Measurements from ENCODE around the gene TBL3. TPM values are rescaled to one million over a fixed set of nuclear protein-coding genes. Genes with fewer than 3 reads are reported as not detected.
"Not testable (repeated sequence)": the region's sequence is repeated elsewhere in the genome, so short reads cannot be mapped to it uniquely, and the experiment has no call there.

Gene TBL3
- total RNA-seq, 1 experiment from 2014 or later: 42.4 TPM

GRCh38 chr16:2009791-2010510, 38.1 kb downstream of the TBL3 start, which contains the start of gene ZNF598:
TSS of gene ZNF598 (minus strand) at chr16:2009821.
- Histone ChIP-seq H3K4me3 (ENCODE audit: low read depth in 2 of 2, low read length in 2 of 2) (peak within 1 kb of the TSS; percentile 85 to 94), H3K27ac (ENCODE audit: low read length) (peak within 1 kb of the TSS; percentile 100), H3K36me3 (ENCODE audit: control insufficient read depth, insufficient read depth, low read length) (no peaks in the 10 kb centered on the region; the same call in 1 of the 2 replicates), H3K9me3 (ENCODE audit: control insufficient read depth, insufficient read depth, low read depth, low read length) (no peaks in the 10 kb centered on the region), H3K4me1 (ENCODE audit: control insufficient read depth, insufficient read depth, low read length) (peaks cover 36% of the 10 kb centered on the region), H3K27me3 (ENCODE audit: control insufficient read depth, insufficient read depth, low read length) (no peaks in the 10 kb centered on the region)
- ATAC-seq (peak; percentile 94), DNase-seq (ENCODE audit: low read depth, low spot score) (no peak)
- ChIA-PET POLR2A (no interaction called here), CTCF (no interaction called here)
- TF ChIP-seq TCF7L2 (IDR thresholded peaks at IDR 0.05; ENCODE audit: low read depth, low read length) (peak; percentile 37; the same call in 1 of the 2 replicates), SIN3A (IDR thresholded peaks at IDR 0.05; ENCODE audit: borderline replicate concordance, insufficient read depth, low read depth, low read length) (peak; percentile 52; the same call in 1 of the 2 replicates), CTCF (IDR thresholded peaks at IDR 0.05) (no peak), POLR2AphosphoS5 (IDR thresholded peaks at IDR 0.05; ENCODE audit: low read depth, low read length) (peak; percentile 93)
- TF ChIP-seq, protein P1, sequence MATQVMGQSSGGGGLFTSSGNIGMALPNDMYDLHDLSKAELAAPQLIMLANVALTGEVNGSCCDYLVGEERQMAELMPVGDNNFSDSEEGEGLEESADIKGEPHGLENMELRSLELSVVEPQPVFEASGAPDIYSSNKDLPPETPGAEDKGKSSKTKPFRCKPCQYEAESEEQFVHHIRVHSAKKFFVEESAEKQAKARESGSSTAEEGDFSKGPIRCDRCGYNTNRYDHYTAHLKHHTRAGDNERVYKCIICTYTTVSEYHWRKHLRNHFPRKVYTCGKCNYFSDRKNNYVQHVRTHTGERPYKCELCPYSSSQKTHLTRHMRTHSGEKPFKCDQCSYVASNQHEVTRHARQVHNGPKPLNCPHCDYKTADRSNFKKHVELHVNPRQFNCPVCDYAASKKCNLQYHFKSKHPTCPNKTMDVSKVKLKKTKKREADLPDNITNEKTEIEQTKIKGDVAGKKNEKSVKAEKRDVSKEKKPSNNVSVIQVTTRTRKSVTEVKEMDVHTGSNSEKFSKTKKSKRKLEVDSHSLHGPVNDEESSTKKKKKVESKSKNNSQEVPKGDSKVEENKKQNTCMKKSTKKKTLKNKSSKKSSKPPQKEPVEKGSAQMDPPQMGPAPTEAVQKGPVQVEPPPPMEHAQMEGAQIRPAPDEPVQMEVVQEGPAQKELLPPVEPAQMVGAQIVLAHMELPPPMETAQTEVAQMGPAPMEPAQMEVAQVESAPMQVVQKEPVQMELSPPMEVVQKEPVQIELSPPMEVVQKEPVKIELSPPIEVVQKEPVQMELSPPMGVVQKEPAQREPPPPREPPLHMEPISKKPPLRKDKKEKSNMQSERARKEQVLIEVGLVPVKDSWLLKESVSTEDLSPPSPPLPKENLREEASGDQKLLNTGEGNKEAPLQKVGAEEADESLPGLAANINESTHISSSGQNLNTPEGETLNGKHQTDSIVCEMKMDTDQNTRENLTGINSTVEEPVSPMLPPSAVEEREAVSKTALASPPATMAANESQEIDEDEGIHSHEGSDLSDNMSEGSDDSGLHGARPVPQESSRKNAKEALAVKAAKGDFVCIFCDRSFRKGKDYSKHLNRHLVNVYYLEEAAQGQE (IDR thresholded peaks at IDR 0.05; ENCODE audit: insufficient read depth in 1 of 2, low read depth in 2 of 2, low read length in 1 of 2): peak in 1 of 2 experiments; percentile 41; a peak in 1 of 4 replicates
- in situ Hi-C loops (cut with HindIII; ENCODE audit: low pct_unique_long_range_greater_than_20kb, low sequenced_read_pairs): no loop called here
- intact Hi-C loops (cut with micrococcal nuclease; ENCODE audit: unreplicated experiment): no loop called here
- BruUV-seq (replicated peaks): TSS peak; percentile 99

GRCh38 chr16:2011726-2012125, 39.9 kb downstream of the TBL3 start:
- POLR2A ChIA-PET: interaction anchor here (0.5 to 0.6 kb wide), 2 partner anchors 33 to 77 kb away, joined by 3 to 4 read pairs; no protein-coding TSS in a partner anchor
- in situ Hi-C loops (cut with HindIII; ENCODE audit: low pct_unique_long_range_greater_than_20kb, low sequenced_read_pairs); BruUV-seq (replicated peaks); H3K9me3 ChIP-seq (ENCODE audit: control insufficient read depth, insufficient read depth, low read depth, low read length); H3K36me3 ChIP-seq (ENCODE audit: control insufficient read depth, insufficient read depth, low read length); H3K4me3 ChIP-seq (ENCODE audit: low read depth in 2 of 2, low read length in 2 of 2); intact Hi-C loops (cut with micrococcal nuclease; ENCODE audit: unreplicated experiment); H3K27me3 ChIP-seq (ENCODE audit: control insufficient read depth, insufficient read depth, low read length); H3K27ac ChIP-seq (ENCODE audit: low read length); ATAC-seq; DNase-seq (ENCODE audit: low read depth, low spot score): not testable (repeated sequence)
- H3K4me1 ChIP-seq (ENCODE audit: control insufficient read depth, insufficient read depth, low read length): peaks cover 21% of the 10 kb centered on the region
- CTCF ChIA-PET: interaction anchor here (0.6 to 0.7 kb wide), 2 partner anchors 9 to 11 kb away, joined by 5 to 11 read pairs; no protein-coding TSS in a partner anchor

GRCh38 chr16:2013527-2013926, 41.7 kb downstream of the TBL3 start:
- ATAC-seq: no peak
- no peaks in the 10 kb centered on the region for H3K27me3 ChIP-seq (ENCODE audit: control insufficient read depth, insufficient read depth, low read length)
- in situ Hi-C loops (cut with HindIII; ENCODE audit: low pct_unique_long_range_greater_than_20kb, low sequenced_read_pairs): no loop called here
- no peaks in the 10 kb centered on the region for H3K9me3 ChIP-seq (ENCODE audit: control insufficient read depth, insufficient read depth, low read depth, low read length)
- no TSS peak for BruUV-seq (replicated peaks)
- CTCF ChIA-PET: interaction anchor here (0.7 kb wide), 1 partner anchor 9 kb away, joined by 7 read pairs; no protein-coding TSS in a partner anchor
- H3K36me3 ChIP-seq (ENCODE audit: control insufficient read depth, insufficient read depth, low read length): no peaks in the 10 kb centered on the region; the same call in 1 of the 2 replicates
- DNase-seq (ENCODE audit: low read depth, low spot score): no peak
- no peak overlapping the region for H3K27ac ChIP-seq (ENCODE audit: low read length)
- peaks cover 7% of the 10 kb centered on the region for H3K4me1 ChIP-seq (ENCODE audit: control insufficient read depth, insufficient read depth, low read length)
- intact Hi-C loops (cut with micrococcal nuclease; ENCODE audit: unreplicated experiment): no loop called here
- POLR2A ChIA-PET: no interaction called here
- TF ChIP-seq TCF7L2 (IDR thresholded peaks at IDR 0.05; ENCODE audit: low read depth, low read length) (no peak), POLR2AphosphoS5 (IDR thresholded peaks at IDR 0.05; ENCODE audit: low read depth, low read length) (no peak), CTCF (IDR thresholded peaks at IDR 0.05) (no peak), SIN3A (IDR thresholded peaks at IDR 0.05; ENCODE audit: borderline replicate concordance, insufficient read depth, low read depth, low read length) (no peak)
- TF ChIP-seq, protein P1 (IDR thresholded peaks at IDR 0.05; ENCODE audit: insufficient read depth in 1 of 2, low read depth in 2 of 2, low read length in 1 of 2): no peak
- H3K4me3 ChIP-seq (ENCODE audit: low read depth in 2 of 2, low read length in 2 of 2): no peak overlapping the region
